ENCODE measurements around the gene HOMER2.

The HOMER2 gene

DNA sequence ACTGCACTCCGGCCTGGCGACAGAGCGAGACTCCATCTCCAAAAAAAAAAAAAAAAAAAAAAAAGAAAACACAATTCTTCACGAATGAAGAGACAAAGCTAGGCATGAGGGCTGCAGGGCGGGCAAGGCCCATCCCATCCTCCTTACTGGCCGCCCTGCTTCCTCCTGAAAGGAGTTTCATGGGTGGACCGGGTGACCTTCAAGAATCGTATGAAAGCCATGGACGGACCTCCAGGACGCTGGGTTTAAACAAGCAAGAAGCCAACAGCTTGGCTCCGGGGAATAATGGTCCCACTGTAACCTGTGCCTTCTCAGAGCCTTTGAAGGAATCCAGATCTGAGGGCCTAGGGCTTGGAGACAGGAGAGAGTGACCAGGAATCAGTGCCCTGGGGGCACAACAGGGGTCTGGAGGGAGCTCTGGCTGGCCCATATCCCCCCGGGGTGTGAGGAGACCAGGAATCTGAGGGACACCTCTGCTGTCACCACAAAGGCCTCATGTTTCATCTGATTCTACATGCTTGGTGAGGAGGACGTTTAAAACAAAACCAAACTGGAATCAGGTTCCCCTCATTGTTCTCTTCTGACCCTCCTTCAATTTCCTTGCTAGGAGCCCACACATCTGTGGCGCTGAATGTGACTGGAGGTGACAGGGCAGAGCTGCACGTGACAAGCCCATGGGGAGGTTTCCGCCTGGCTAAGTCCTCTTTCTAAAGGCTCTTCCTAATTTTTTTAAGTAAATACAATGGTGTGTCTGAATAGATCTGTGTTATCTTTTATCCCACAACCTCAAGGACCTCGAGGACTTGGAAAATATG lies 97.0 kb downstream of the HOMER2 start:
- no peak overlapping the region for H3K4me3 ChIP-seq (ENCODE audit: low read length)
- no peak for TF ChIP-seq CTCF (IDR thresholded peaks at IDR 0.05; ENCODE audit: insufficient read depth, low read depth, low read length, missing control alignments)
- no peak for DNase-seq (ENCODE audit: low read depth)

DNA sequence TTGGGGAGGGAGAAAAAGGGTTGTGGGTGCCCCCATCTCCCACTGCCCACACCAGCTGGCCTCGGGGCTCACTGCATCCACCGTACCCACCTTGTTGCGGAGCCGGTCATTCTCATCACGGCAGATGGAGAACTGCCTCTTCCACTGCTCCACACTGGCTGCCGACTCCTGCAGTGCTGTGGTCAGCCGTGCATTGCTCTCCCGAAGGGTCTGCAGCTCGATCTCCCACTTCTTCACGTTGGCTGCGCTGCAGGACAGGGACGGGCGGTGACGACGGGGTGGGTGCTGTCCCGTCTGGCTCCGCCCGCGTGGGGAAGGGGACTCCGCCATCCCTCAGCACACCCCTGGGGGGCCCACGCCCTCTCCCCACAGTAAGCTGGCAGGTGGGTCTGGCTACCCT lies 98.0 kb downstream of the HOMER2 start:
- no peak for TF ChIP-seq CTCF (IDR thresholded peaks at IDR 0.05; ENCODE audit: insufficient read depth, low read depth, low read length, missing control alignments)
- H3K4me3 ChIP-seq (ENCODE audit: low read length): no peak overlapping the region
- no peak for DNase-seq (ENCODE audit: low read depth)

DNA sequence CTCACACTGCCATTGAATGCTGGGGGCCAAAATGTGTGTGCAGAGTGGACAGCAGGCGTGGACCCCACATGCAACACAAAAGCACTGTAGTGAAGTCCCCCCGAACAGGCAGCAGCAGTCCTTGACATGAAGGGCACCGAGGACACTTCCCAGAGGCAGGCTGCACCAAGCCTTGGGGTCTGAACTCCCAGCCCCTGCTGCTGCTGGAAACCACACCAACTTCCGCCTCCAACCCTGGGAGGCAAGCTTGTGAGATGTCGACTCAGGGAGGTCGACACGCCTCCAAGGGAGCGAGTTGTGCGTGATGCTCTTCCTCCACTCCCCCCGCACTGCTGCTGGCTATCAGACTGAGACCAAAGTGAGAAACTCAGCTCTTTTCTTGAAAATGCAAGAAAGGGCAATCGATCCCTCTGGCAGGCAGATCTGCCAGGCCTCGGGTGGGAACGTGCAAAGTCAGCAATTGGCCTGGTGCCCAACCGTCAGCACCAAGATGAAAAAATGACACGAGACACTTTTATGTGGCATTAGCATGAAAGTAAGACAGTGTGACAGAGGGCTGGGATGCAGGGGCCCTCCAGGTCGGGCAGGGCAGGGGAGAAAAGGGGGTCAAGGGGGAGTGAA lies 99.5 kb downstream of the HOMER2 start:
- TF ChIP-seq CTCF (IDR thresholded peaks at IDR 0.05; ENCODE audit: insufficient read depth, low read depth, low read length, missing control alignments): no peak
- no peak for DNase-seq (ENCODE audit: low read depth)
- no peak overlapping the region for H3K4me3 ChIP-seq (ENCODE audit: low read length)

DNA sequence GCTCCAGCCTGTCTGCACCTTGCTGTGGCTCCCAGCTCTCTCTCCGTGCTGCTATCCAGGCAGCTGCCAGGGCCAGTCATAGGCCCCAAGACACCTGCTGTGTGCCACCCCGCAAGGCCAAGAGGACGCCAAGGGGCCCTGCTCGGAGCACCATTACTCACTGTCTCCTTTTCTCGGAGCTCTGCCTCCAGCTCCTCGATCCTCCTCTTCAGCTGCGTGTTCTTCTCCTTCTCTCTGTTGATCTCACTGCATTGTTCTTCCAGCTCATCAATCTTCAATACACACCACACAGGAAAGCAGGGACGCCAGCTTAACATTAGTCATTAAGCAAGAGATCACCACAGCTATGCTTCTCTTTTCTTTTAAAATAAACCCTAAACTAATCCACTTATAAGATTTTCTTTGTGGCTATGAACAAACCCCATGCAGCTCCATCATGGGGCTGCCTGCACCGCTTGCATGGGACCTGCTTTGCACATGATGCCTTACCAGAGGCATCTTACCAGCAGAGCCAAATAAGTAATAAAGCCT lies 100.5 kb downstream of the HOMER2 start:
- TF ChIP-seq CTCF (IDR thresholded peaks at IDR 0.05; ENCODE audit: insufficient read depth, low read depth, low read length, missing control alignments): no peak
- H3K4me3 ChIP-seq (ENCODE audit: low read length): no peak overlapping the region
- no peak for DNase-seq (ENCODE audit: low read depth)

GRCh38 chr15:82851306-82851850 lies 101.1 kb downstream of the HOMER2 start:
- H3K4me3 ChIP-seq (ENCODE audit: low read length): no peak overlapping the region
- no peak for DNase-seq (ENCODE audit: low read depth)

DNA sequence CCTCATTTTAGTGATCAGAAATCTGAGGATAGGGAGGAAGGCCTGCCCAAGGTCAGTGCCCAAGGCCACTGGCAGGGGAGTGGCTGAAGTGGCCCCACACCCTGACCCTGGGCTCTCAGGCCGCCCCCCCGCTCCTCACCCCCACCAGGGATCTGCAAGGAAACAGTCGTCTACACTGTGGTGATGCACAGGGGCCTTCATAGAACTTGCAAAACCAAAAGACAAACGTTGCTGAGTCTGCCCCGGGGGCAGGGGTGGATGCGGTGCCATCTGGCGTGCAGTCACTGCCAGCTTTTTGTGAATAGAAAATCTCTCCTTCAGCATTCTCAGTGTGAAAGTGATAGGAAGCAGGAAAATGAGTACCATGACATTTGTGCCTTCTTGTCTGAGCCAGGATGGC lies 101.8 kb downstream of the HOMER2 start:
- no peak for TF ChIP-seq CTCF (IDR thresholded peaks at IDR 0.05; ENCODE audit: insufficient read depth, low read depth, low read length, missing control alignments)
- no peak overlapping the region for H3K4me3 ChIP-seq (ENCODE audit: low read length)
- DNase-seq (ENCODE audit: low read depth): no peak

More at GRCh38 chr15:82851306-82851850, 101.1 kb downstream of the HOMER2 start:
- TF ChIP-seq CTCF (IDR thresholded peaks at IDR 0.05; ENCODE audit: insufficient read depth, low read depth, low read length, missing control alignments): no peak

Measured in epithelial cell of esophagus (primary cell).